GM12874 (cell line): Measurements from ENCODE around the gene MAP3K15.
A peak's percentile ranks its signal among the peaks of the same experiment; 100 is the strongest.

Experiments
- TF ChIP-seq, protein P1 (sequence below): IDR thresholded peaks from 2 replicates; pipeline ENCODE4 v1.5.1; 2011; ENCODE audit warnings: low read depth, mild to moderate bottlenecking, control low read depth, low read length, moderate library complexity; ENCODE audit not compliant: insufficient read depth

MAP3K15 gene

DNA sequence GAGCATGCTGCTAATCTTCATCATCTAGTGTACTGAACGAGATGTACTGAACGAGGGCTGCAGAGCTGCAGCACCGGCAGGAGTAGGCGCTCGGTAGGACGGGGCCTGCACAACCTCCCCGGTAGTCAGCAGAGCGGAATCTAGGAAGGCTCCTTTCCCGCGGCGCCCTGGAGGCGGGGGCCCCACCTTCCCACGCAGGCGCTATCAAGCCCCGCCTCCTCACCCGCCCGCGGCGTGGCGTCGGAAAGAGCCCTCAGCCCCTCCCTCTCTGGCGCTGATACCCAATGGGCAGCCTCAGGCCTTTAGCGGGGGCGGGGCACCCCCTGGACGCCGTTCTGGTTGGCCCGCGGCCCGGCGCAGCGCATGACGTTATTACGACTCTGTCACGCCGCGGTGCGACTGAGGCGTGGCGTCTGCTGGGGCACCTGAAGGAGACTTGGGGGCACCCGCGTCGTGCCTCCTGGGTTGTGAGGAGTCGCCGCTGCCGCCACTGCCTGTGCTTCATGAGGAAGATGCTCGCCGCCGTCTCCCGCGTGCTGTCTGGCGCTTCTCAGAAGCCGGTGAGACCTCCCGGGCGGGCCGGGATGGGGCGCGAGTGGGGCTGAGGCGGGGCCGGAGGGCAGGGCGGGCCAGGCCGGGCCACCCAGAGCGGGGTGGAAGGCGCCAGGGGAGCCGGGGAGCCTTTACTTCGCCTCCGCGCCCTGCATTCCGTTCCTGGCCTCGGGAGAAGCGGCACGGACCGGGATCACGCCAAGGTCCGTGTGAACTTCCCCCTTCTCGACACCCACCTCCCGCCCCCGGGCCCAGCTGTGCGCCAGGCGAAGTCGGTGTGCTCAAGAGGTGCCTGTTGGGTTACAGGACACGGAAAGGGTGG lies 171.5 kb downstream of the MAP3K15 start, which contains the start of gene PDHA1:
TSS of gene PDHA1 (plus strand) at position 393 of the 874 bp plus-strand sequence. CDS start at position 504, 111 bp downstream.
- TF ChIP-seq, protein P1, sequence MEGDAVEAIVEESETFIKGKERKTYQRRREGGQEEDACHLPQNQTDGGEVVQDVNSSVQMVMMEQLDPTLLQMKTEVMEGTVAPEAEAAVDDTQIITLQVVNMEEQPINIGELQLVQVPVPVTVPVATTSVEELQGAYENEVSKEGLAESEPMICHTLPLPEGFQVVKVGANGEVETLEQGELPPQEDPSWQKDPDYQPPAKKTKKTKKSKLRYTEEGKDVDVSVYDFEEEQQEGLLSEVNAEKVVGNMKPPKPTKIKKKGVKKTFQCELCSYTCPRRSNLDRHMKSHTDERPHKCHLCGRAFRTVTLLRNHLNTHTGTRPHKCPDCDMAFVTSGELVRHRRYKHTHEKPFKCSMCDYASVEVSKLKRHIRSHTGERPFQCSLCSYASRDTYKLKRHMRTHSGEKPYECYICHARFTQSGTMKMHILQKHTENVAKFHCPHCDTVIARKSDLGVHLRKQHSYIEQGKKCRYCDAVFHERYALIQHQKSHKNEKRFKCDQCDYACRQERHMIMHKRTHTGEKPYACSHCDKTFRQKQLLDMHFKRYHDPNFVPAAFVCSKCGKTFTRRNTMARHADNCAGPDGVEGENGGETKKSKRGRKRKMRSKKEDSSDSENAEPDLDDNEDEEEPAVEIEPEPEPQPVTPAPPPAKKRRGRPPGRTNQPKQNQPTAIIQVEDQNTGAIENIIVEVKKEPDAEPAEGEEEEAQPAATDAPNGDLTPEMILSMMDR: no peak

- TF ChIP-seq, protein P1: no peak
These were observed 172.2 kb downstream of the MAP3K15 start for GRCh38 chrX:19343085-19343534.

GRCh38 chrX:19342331-19342906 lies 172.9 kb downstream of the MAP3K15 start:
- TF ChIP-seq, protein P1: no peak

GRCh38 chrX:19334945-19335626 lies 180.2 kb downstream of the MAP3K15 start:
- TF ChIP-seq, protein P1: peak; percentile 45; the same call in 1 of the 2 replicates

DNA sequence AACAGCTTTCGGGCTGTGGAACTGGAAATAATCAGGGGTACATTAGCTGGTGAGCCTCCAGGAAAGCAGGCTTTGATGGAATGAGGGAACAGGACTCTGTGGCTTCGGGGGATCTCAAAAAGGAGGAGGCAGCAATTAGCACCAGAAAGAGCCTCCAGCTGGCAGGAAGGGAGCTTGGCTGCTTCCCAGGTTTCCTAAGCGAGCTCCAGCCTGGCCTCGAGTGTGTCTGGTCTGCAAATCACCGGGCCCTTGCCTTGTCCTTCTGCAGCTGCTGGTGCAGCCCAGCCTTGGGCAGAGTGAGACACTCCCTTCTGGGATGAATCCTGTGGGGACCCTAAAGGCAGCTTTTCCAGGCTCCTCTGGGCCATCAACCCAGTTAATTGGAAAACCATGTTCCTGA lies 182.3 kb downstream of the MAP3K15 start:
- TF ChIP-seq, protein P1: no peak

DNA sequence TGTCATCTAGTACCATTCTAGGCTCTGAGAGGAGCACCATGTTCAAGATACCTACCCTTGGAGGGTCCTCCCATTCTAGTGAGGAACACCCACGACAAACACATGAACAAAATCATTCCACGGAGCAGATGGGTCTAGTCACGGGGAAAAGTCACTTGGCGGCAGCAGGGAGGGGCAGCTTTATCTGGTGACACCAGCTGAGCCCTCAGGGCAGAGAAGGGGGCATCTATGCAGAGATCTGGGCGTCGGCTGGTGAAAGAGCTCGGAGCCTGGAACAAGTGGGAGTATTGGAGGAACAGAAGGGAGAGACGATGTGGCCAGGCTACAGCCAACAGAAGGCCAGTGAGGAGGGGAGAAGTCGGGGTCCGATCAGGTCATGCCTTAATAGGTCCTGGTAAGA lies 183.5 kb downstream of the MAP3K15 start:
- TF ChIP-seq, protein P1: no peak

DNA sequence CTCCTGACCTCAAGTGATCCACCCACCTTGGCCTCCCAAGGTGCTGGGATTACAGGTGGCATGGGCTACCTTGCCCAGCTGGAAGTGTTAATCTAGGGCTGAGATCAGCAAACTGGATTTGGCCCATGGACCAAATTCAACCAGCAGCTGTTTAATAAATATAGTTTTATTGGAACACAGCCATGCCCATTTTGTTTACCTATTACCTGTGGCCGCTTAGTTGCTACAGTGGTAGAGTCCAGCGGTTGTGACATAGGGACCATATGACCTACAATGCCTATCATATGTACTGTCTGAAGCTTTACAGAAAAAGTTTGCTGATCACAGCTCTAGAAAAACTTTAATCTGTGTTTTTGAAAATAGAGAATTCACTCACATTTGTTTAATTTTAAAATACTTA lies 188.7 kb downstream of the MAP3K15 start:
- TF ChIP-seq, protein P1: no peak
